Common myeloid progenitor, CD34-positive (primary cell): ENCODE data around the gene ACVR1.

Source experiments
- CTCF ChIA-PET: fragments of 350-600 bp; sonication (Branson Sonifier 250); formaldehyde crosslinking; loops from one replicate; lab custom pipeline; 2021; ENCODE audit warnings: antibody characterized with exemption; lab: Charles Lee
- POLR2A ChIA-PET: fragments of 350-600 bp; sonication (Branson Sonifier 250); formaldehyde crosslinking; loops from one replicate; lab custom pipeline; 2021; ENCODE audit warnings: antibody characterized with exemption; lab: Charles Lee
- DNase-seq, 3 donors: peaks; one replicate each; pipeline versions ENCODE4 v3.0.0 to v3.0.0-alpha.2; 2013
- H3K27ac ChIP-seq, 2 experiments: 1 replicate in 1 of 2; 2 replicates in 1 of 2; pipeline ENCODE4 v1.7.0; 2013; ENCODE audit warnings: inconsistent platforms in 2 of 2, low read length in 2 of 2, mild to moderate bottlenecking in 2 of 2, low read depth in 1 of 2, moderate library complexity in 1 of 2; ENCODE audit not compliant: severe bottlenecking in 2 of 2, insufficient read depth in 1 of 2, poor library complexity in 1 of 2
- H3K27me3 ChIP-seq, 5 experiments: replicated peaks in 2 of 5; 1 replicate in 3 of 5; 2 replicates in 2 of 5; pipeline versions ENCODE4 v1.6.1 to v1.7.0; 2013; ENCODE audit warnings: low read length in 4 of 5, mild to moderate bottlenecking in 2 of 5, moderate library complexity in 2 of 5, inconsistent platforms in 1 of 5; ENCODE audit not compliant: insufficient read depth in 5 of 5, control insufficient read depth in 4 of 5
- H3K36me3 ChIP-seq, 4 experiments: 1 replicate in 2 of 4; 2 replicates in 2 of 4; pipeline versions ENCODE4 v1.6.1 to v1.7.0; 2013; ENCODE audit warnings: low read length in 3 of 4, control low read depth in 1 of 4, mild to moderate bottlenecking in 1 of 4; ENCODE audit not compliant: control insufficient read depth in 4 of 4, insufficient read depth in 4 of 4
- H3K4me1 ChIP-seq, 4 experiments: 1 replicate in 3 of 4; 2 replicates in 1 of 4; pipeline versions ENCODE4 v1.6.1 to v1.7.1; 2013; ENCODE audit warnings: low read length in 3 of 4, mild to moderate bottlenecking in 3 of 4, control low read depth in 1 of 4, inconsistent platforms in 1 of 4, moderate library complexity in 1 of 4; ENCODE audit not compliant: control insufficient read depth in 4 of 4, insufficient read depth in 4 of 4; ENCODE audit errors: control extremely low read depth in 1 of 4
- H3K4me3 ChIP-seq, 7 experiments: 1 replicate in 4 of 7; 2 replicates in 3 of 7; pipeline versions ENCODE4 v1.5.1 to v1.7.0; 2013; ENCODE audit warnings: mild to moderate bottlenecking in 7 of 7, low read length in 6 of 7, moderate library complexity in 6 of 7, inconsistent platforms in 2 of 7, low read depth in 2 of 7, control low read depth in 1 of 7; ENCODE audit not compliant: insufficient read depth in 4 of 7, control insufficient read depth in 1 of 7; ENCODE audit errors: extremely low read depth in 1 of 7
- H3K9me3 ChIP-seq, 5 experiments: 1 replicate in 4 of 5; 2 replicates in 1 of 5; pipeline versions ENCODE4 v1.6.1 to v1.7.1; 2013; ENCODE audit warnings: low read length in 4 of 5, mild to moderate bottlenecking in 2 of 5, inconsistent platforms in 1 of 5, low read depth in 1 of 5, moderate library complexity in 1 of 5; ENCODE audit not compliant: control insufficient read depth in 4 of 5, insufficient read depth in 2 of 5; ENCODE audit errors: control extremely low read depth in 1 of 5
- WGBS: methylation state at CpG from one replicate; pipeline ENCODE4 v1.1.5; 2013; ENCODE audit not compliant: insufficient coverage; 5-methylcytosine and 5-hydroxymethylcytosine counted together

The ACVR1 gene

DNA sequence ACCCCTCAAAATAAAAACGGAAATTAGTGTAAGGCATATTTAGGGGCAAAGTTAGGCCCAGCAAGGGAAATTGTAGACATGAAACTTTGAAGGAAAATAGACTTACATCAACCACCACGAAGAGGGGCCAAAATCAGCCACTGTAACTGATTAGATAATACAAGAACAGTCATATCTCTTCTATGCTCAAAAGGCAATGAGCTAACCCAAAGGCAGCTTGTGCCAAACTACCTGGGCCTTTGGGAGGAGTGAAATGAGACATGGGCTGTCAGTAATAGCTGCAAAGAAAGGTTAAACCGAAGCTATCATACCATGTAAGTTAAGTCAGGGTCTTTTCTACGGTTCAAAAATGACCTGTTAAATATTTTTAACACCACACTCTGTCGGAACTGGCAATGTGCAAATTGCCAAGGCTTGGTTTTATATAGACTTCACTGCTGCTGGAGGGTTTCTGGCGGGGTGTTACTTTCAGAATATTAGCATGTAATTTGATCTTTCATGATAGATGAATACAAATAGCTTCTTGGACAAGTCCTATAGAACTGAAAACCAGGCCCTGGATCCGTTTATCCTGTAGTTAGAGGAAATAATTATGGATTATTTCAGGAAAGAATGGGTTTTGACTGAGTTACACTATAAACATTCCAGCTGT lies 69.6 kb downstream of the ACVR1 start:
- ChIA-PET POLR2A (no interaction called here), CTCF (interaction anchor here (0.6 to 1.1 kb wide), 2 partner anchors 17 to 20 kb away, joined by 3 read pairs; no protein-coding TSS in a partner anchor)
- no peak for DNase-seq
- Histone ChIP-seq H3K4me1 (no peaks in the 10 kb centered on the region), H3K9me3 (no peaks in the 10 kb centered on the region), H3K27me3 (no peaks in the 10 kb centered on the region), H3K4me3 (no peak overlapping the region), H3K27ac (no peak overlapping the region), H3K36me3 (peaks cover 0 to 2% (median 0%) of the 10 kb centered on the region in 4 experiments)
- 96% methylated on average over 5 of the region's 7 CpGs for WGBS

DNA sequence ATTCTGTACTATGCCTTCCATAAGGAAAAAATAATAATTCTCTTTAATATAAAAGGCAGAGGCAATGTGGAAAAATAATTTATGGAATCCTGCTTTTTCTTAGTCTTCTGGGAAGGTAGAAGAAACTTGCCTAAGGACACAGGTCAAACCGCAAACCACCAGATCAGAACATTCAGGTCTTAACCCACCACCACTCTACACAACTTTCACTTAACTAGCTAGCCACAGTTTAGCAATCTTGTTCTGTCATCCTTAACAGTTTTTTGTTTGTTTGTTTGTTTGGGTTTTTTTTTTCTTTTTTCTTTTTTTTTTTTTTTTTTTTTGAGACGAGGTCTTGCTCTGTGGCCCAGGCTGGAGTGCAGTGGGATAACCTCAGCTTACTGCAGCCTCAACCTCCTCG lies 70.6 kb downstream of the ACVR1 start:
- H3K36me3 ChIP-seq, result peaks cover 0 to 3% (median under 1%) of the 10 kb centered on the region in 4 experiments
- ChIA-PET POLR2A (interaction anchor here (0.6 kb wide), 1 partner anchor 222 kb away, joined by 8 read pairs; no protein-coding TSS in a partner anchor), CTCF (no interaction called here)
- H3K27ac ChIP-seq, result no peak overlapping the region
- peaks cover 0 to 1% (median 0%) of the 10 kb centered on the region in 5 experiments for H3K9me3 ChIP-seq
- no peaks in the 10 kb centered on the region for H3K27me3 ChIP-seq
- H3K4me1 ChIP-seq, result no peaks in the 10 kb centered on the region
- no CpG with 5 or more reads among the region's 3 CpGs for WGBS
- no peak for DNase-seq
- H3K4me3 ChIP-seq, result no peak overlapping the region

DNA sequence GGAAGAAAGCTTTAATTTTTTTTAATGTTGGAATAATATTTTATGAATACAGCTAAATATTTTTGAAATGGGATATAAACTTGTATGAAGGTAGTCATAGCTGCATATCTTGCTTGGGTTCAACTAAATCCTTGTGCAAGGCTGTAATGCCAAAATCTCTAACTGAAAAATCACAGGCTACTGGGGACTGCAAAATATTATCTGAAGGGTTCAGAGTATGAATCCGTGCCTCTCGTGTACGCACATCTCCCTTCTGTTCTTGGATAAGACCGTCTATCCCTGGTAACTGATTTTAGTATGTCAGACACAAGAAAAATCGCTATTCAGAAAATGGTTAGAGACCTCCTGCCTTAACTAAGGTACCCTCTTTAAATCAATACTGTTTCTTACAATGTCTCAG lies 71.8 kb downstream of the ACVR1 start:
- Histone ChIP-seq H3K9me3 (peaks cover 0 to 1% (median 0%) of the 10 kb centered on the region in 5 experiments), H3K27ac (no peak overlapping the region), H3K4me1 (no peaks in the 10 kb centered on the region), H3K27me3 (no peaks in the 10 kb centered on the region), H3K4me3 (no peak overlapping the region), H3K36me3 (peaks cover 0 to 3% (median under 1%) of the 10 kb centered on the region in 4 experiments)
- 97% methylated on average over 5 of the region's 5 CpGs for WGBS
- ChIA-PET POLR2A (no interaction called here), CTCF (no interaction called here)
- DNase-seq, result no peak

DNA sequence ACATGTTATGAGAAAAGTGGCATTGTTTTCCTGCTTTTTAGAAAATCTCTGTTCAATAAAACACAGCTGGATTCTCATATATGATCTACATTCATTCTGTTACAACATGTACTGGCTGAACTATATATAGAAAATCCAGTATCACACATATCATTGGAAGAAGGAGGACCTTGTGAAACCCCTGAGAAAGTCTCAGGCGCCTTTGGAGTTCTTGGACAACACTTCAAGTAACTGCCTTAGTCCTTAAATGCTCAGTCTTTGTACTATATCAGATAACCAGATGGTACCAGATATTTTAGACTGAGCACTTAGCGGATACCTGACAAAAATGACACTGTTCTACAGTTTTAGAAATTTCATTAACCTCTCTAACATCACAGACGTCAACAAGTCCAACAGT lies 72.2 kb downstream of the ACVR1 start:
- no peaks in the 10 kb centered on the region for H3K27me3 ChIP-seq
- peaks cover 0 to 1% (median 0%) of the 10 kb centered on the region in 5 experiments for H3K9me3 ChIP-seq
- no peaks in the 10 kb centered on the region for H3K4me1 ChIP-seq
- peaks cover 0 to 3% (median under 1%) of the 10 kb centered on the region in 4 experiments for H3K36me3 ChIP-seq
- no peak overlapping the region for H3K4me3 ChIP-seq
- 90% methylated on average over 1 of the region's 3 CpGs for WGBS
- ChIA-PET CTCF (no interaction called here), POLR2A (no interaction called here)
- H3K27ac ChIP-seq, result no peak overlapping the region
- DNase-seq, result no peak

DNA sequence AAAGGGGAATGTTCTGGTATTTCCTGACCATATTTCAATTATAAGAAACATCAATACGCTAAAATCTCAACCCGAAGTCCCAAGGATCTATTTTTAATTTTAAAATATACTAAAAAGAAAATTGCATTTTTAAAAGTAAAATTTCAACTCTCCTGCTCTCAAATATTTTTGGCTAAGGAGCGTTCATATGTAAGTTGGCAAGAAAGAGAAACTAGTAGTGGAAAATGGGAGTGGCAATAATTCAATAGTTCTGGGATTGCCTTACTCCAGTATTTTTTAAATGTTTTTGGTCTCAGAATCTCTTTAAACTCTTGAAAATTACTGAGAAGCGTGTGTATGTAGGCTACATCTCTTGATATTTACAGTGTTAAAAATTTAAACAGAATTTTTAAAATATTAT lies 72.7 kb downstream of the ACVR1 start:
- Histone ChIP-seq H3K27me3 (no peaks in the 10 kb centered on the region), H3K9me3 (peaks cover 0 to 1% (median 0%) of the 10 kb centered on the region in 5 experiments), H3K36me3 (peaks cover 0 to 3% (median under 1%) of the 10 kb centered on the region in 4 experiments), H3K27ac (no peak overlapping the region), H3K4me3 (no peak overlapping the region), H3K4me1 (no peaks in the 10 kb centered on the region)
- CTCF ChIA-PET, result no interaction called here
- WGBS, result no CpG with 5 or more reads among the region's 4 CpGs
- POLR2A ChIA-PET, result no interaction called here
- no peak for DNase-seq

DNA sequence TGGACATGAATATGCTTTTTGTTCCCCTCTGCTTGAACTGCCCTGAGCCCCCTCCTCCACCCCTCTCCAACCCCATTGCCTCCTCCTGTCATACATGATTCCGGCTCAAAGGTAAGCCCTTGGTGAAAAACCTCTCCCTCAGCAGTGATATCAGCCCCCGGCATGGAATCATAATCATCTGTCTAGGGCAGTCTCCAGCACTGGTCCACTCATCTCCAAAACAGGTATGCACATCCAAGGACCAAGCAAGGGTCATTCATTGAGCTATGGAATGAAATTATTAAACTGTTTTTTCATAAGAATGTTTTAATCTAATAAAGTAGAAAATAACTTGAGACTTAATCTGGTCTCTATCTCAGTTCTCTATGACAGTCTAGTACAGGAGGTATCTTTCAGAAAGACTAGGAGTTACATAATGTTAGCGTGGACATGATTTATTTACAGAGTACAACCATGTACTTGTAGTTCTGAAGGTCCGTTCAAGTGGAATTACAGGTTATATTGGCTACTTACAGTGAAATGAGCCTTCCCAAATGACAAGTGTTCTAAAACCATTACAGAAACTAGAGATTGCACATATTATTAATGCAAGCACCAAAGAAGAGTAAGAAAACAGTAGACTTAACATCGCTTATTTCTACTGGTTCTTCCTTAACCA lies 75.2 kb downstream of the ACVR1 start:
- H3K9me3 ChIP-seq, result peaks cover 0 to 1% (median 0%) of the 10 kb centered on the region in 5 experiments
- no peak overlapping the region for H3K27ac ChIP-seq
- H3K27me3 ChIP-seq, result no peaks in the 10 kb centered on the region
- H3K4me1 ChIP-seq, result no peaks in the 10 kb centered on the region
- POLR2A ChIA-PET, result no interaction called here
- no peak overlapping the region for H3K4me3 ChIP-seq
- 87% methylated on average over 3 of the region's 5 CpGs for WGBS
- peaks cover 0 to 6% (median 0%) of the 10 kb centered on the region in 4 experiments for H3K36me3 ChIP-seq
- no peak for DNase-seq
- CTCF ChIA-PET, result no interaction called here

DNA sequence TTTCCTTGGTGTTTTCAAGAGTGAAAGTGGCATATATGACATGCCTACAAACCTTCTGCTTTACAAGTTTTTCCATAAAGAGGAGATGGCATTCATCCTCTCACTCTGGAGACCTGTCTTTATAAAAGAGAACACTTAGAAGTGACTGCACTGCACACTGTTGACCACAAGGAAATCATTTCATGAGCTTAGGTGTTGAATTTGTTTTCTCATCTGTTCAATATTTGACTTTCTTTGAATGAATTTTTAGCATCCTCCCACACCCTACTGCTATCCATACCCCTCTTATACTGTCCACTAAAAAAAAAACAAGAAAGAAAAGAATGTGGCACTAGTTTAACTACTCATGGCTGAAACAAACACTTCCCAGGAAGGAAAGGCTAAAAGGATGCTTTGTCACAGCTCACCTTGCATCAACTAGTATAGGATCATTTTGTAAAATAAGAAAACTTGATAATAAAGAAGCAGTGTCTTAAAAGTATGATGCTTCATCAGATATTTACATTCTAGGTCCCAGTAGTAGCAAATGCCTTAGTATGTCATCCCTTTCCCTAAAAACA lies 83.0 kb downstream of the ACVR1 start:
- no peak overlapping the region for H3K27ac ChIP-seq
- no peaks in the 10 kb centered on the region for H3K27me3 ChIP-seq

More for the DNA sequence above, 83.0 kb downstream of the ACVR1 start:
- CTCF ChIA-PET, result interaction anchor here (1.0 to 1.5 kb wide), 2 partner anchors 11 to 16 kb away, joined by 3 to 4 read pairs; no protein-coding TSS in a partner anchor
- Histone ChIP-seq H3K4me1 (peaks cover 0 to 10% (median 5%) of the 10 kb centered on the region in 4 experiments), H3K4me3 (no peak overlapping the region), H3K36me3 (peaks cover 0 to 7% (median 1%) of the 10 kb centered on the region in 4 experiments), H3K9me3 (no peaks in the 10 kb centered on the region)
- POLR2A ChIA-PET, result no interaction called here
- DNase-seq, result no peak
